Measurements from ENCODE around the gene KIAA0513.
"Not testable (repeated sequence)": the region's sequence is repeated elsewhere in the genome, so short reads cannot be mapped to it uniquely, and the experiment has no call there.

KIAA0513 gene

GRCh38 chr16:85113168-85113733 lies 85.7 kb downstream of the KIAA0513 start:
- DNase-seq (ENCODE audit: low spot score) = no peak

GRCh38 chr16:85113913-85114312 lies 86.3 kb downstream of the KIAA0513 start:
- no peak for DNase-seq (ENCODE audit: low spot score)

GRCh38 chr16:85114909-85115567 lies 87.4 kb downstream of the KIAA0513 start:
- peak; percentile 93 for DNase-seq (ENCODE audit: low spot score)

- no peak for DNase-seq (ENCODE audit: low spot score)
Observed at GRCh38 chr16:85117418-85117817, 89.8 kb downstream of the KIAA0513 start.

GRCh38 chr16:85120006-85120340 lies 92.4 kb downstream of the KIAA0513 start:
- no peak for DNase-seq (ENCODE audit: low spot score)

- DNase-seq (ENCODE audit: low spot score) = not testable (repeated sequence)
Observed at GRCh38 chr16:85123441-85123840, 95.8 kb downstream of the KIAA0513 start.

- DNase-seq (ENCODE audit: low spot score) = peak; percentile 87
Observed at GRCh38 chr16:85123891-85124635, 96.5 kb downstream of the KIAA0513 start.

GRCh38 chr16:85124636-85125346 lies 97.2 kb downstream of the KIAA0513 start:
- no peak for DNase-seq (ENCODE audit: low spot score)

GRCh38 chr16:85125570-85126393 lies 98.2 kb downstream of the KIAA0513 start:
- no peak for DNase-seq (ENCODE audit: low spot score)

- DNase-seq (ENCODE audit: low spot score) = no peak
Observed at GRCh38 chr16:85126394-85126704, 98.8 kb downstream of the KIAA0513 start.

- peak; percentile 77 for DNase-seq (ENCODE audit: low spot score)
Observed at GRCh38 chr16:85126705-85127378, 99.2 kb downstream of the KIAA0513 start.

GRCh38 chr16:85127379-85127723 lies 99.8 kb downstream of the KIAA0513 start:
- no peak for DNase-seq (ENCODE audit: low spot score)

GRCh38 chr16:85128079-85128837 lies 100.7 kb downstream of the KIAA0513 start:
- no peak for DNase-seq (ENCODE audit: low spot score)

- DNase-seq (ENCODE audit: low spot score) = peak; percentile 70
Observed at GRCh38 chr16:85129876-85130704, 102.5 kb downstream of the KIAA0513 start.

GRCh38 chr16:85130705-85131028 lies 103.1 kb downstream of the KIAA0513 start:
- DNase-seq (ENCODE audit: low spot score) = no peak

GRCh38 chr16:85132456-85133289 lies 105.1 kb downstream of the KIAA0513 start:
- no peak for DNase-seq (ENCODE audit: low spot score)

- DNase-seq (ENCODE audit: low spot score) = no peak
Observed at GRCh38 chr16:85133290-85133599, 105.7 kb downstream of the KIAA0513 start.

- DNase-seq (ENCODE audit: low spot score) = no peak
Observed at GRCh38 chr16:85134076-85134788, 106.6 kb downstream of the KIAA0513 start.

- no peak for DNase-seq (ENCODE audit: low spot score)
Observed at GRCh38 chr16:85134789-85135142, 107.2 kb downstream of the KIAA0513 start.

Data from AG20443 (cell line).